CD4-positive, alpha-beta T cell treated with Interleukin-12 subunit alpha and Interleukin-12 subunit beta, for 1 hour (primary cell): ENCODE measurements around the gene CHST11.
"Not testable (repeated sequence)": the region's sequence is repeated elsewhere in the genome, so short reads cannot be mapped to it uniquely, and the experiment has no call there.

ENCODE experiments used
- DNase-seq: peaks from one replicate; pipeline ENCODE4 v3.0.0-alpha.2; 2020

CHST11 gene

GRCh38 chr12:104611671-104612070 lies 154.9 kb downstream of the CHST11 start:
- no peak for DNase-seq

GRCh38 chr12:104613372-104613771 lies 156.6 kb downstream of the CHST11 start:
- not testable (repeated sequence) for DNase-seq

- no peak for DNase-seq
Observed at GRCh38 chr12:104615048-104615561, 158.4 kb downstream of the CHST11 start.

GRCh38 chr12:104618691-104619090 lies 161.9 kb downstream of the CHST11 start:
- no peak for DNase-seq

- no peak for DNase-seq
Observed at GRCh38 chr12:104619305-104619704, 162.6 kb downstream of the CHST11 start.

- DNase-seq, result no peak
Observed at GRCh38 chr12:104620837-104621531, 164.2 kb downstream of the CHST11 start.

GRCh38 chr12:104622928-104623327 lies 166.2 kb downstream of the CHST11 start:
- no peak for DNase-seq

GRCh38 chr12:104623883-104624282 lies 167.1 kb downstream of the CHST11 start:
- DNase-seq, result no peak

- no peak for DNase-seq
Observed at GRCh38 chr12:104624529-104624928, 167.8 kb downstream of the CHST11 start.

- DNase-seq, result no peak
Observed at GRCh38 chr12:104626069-104626837, 169.5 kb downstream of the CHST11 start.

GRCh38 chr12:104627231-104627989 lies 170.7 kb downstream of the CHST11 start:
- DNase-seq, result no peak

GRCh38 chr12:104627990-104628830 lies 171.5 kb downstream of the CHST11 start:
- no peak for DNase-seq

- DNase-seq, result no peak
Observed at GRCh38 chr12:104628831-104629135, 172.0 kb downstream of the CHST11 start.

- no peak for DNase-seq
Observed at GRCh38 chr12:104630230-104630670, 173.5 kb downstream of the CHST11 start.

GRCh38 chr12:104631867-104632266 lies 175.1 kb downstream of the CHST11 start:
- no peak for DNase-seq

- no peak for DNase-seq
Observed at GRCh38 chr12:104632724-104633201, 176.0 kb downstream of the CHST11 start.

GRCh38 chr12:104634044-104634443 lies 177.3 kb downstream of the CHST11 start:
- DNase-seq, result no peak

GRCh38 chr12:104634852-104635251 lies 178.1 kb downstream of the CHST11 start:
- DNase-seq, result no peak

GRCh38 chr12:104635607-104636343 lies 179.0 kb downstream of the CHST11 start:
- DNase-seq, result no peak

- no peak for DNase-seq
Observed at GRCh38 chr12:104636496-104636895, 179.7 kb downstream of the CHST11 start.

GRCh38 chr12:104637604-104638003 lies 180.9 kb downstream of the CHST11 start:
- no peak for DNase-seq
